Naive thymus-derived CD4-positive, alpha-beta T cell (primary cell): ENCODE results near the gene CD8A. TPM values are rescaled to one million over a fixed set of nuclear protein-coding genes. Genes with fewer than 3 reads are reported as not detected.

ENCODE experiments used
- ATAC-seq: fragments of 150-1000 bp; cut with Tn5 transposase; 2 replicates; pipeline ENCODE4 v1.10.0; 2021; ENCODE audit warnings: mild to moderate bottlenecking, moderate library complexity
- CTCF ChIA-PET: fragments of 350-600 bp; sonication (Branson Sonifier 250); formaldehyde crosslinking; loops from one replicate; lab custom pipeline; 2021; ENCODE audit warnings: antibody characterized with exemption; lab: Charles Lee
- POLR2A ChIA-PET: fragments of 350-600 bp; sonication (Branson Sonifier 250); formaldehyde crosslinking; loops from one replicate; lab custom pipeline; 2021; ENCODE audit warnings: antibody characterized with exemption, inconsistent platforms; lab: Charles Lee
- DNase-seq, 9 donors: peaks; one replicate each; pipeline versions ENCODE4 v3.0.0 to v3.0.0-alpha.2; 2020 to 2022; ENCODE audit warnings: mixed read lengths in 1 of 9
- H3K27ac ChIP-seq: one replicate; pipeline ENCODE4 v1.7.0; 2013; ENCODE audit warnings: mild to moderate bottlenecking, low read depth, low read length, moderate library complexity
- H3K27me3 ChIP-seq, 2 donors: one replicate each; pipeline ENCODE4 v1.7.0; 2013; ENCODE audit warnings: low read length in 2 of 2, mild to moderate bottlenecking in 2 of 2, moderate library complexity in 2 of 2; ENCODE audit not compliant: control insufficient read depth in 2 of 2, insufficient read depth in 2 of 2
- H3K36me3 ChIP-seq, 3 experiments: 1 replicate in 2 of 3; 2 replicates in 1 of 3; pipeline ENCODE4 v1.7.0; 2013; ENCODE audit warnings: low read length in 3 of 3, mild to moderate bottlenecking in 3 of 3, moderate library complexity in 1 of 3; ENCODE audit not compliant: insufficient read depth in 3 of 3, control insufficient read depth in 2 of 3
- H3K4me1 ChIP-seq, 2 donors: one replicate each; pipeline ENCODE4 v1.7.0; 2013; ENCODE audit warnings: low read length in 2 of 2, mild to moderate bottlenecking in 2 of 2, moderate library complexity in 1 of 2; ENCODE audit not compliant: control insufficient read depth in 2 of 2, insufficient read depth in 2 of 2
- H3K4me3 ChIP-seq: 2 replicates; pipeline ENCODE4 v1.7.0; 2013; ENCODE audit warnings: mild to moderate bottlenecking, low read length
- H3K9me3 ChIP-seq, 3 experiments: 1 replicate in 2 of 3; 2 replicates in 1 of 3; pipeline ENCODE4 v1.7.0; 2013; ENCODE audit warnings: low read length in 3 of 3; ENCODE audit not compliant: control insufficient read depth in 2 of 3
- H3K27ac Mint-ChIP-seq, 9 donors: one replicate each; pipeline ENCODE4 v1.8.0; 2020 to 2022; ENCODE audit warnings: mixed read lengths in 9 of 9, mild to moderate bottlenecking in 8 of 9, moderate library complexity in 5 of 9, inconsistent platforms in 2 of 9
- H3K27me3 Mint-ChIP-seq, 5 donors: one replicate each; pipeline ENCODE4 v1.8.0; 2021 to 2022; ENCODE audit warnings: mixed read lengths in 5 of 5, mild to moderate bottlenecking in 1 of 5
- H3K36me3 Mint-ChIP-seq, 5 donors: one replicate each; pipeline ENCODE4 v1.8.0; 2020 to 2022; ENCODE audit warnings: mixed read lengths in 5 of 5, mild to moderate bottlenecking in 3 of 5, inconsistent platforms in 1 of 5
- H3K4me1 Mint-ChIP-seq, 7 donors: one replicate each; pipeline ENCODE4 v1.8.0; 2020 to 2022; ENCODE audit warnings: mixed read lengths in 7 of 7, mild to moderate bottlenecking in 3 of 7, inconsistent platforms in 1 of 7
- H3K4me3 Mint-ChIP-seq, 10 donors: one replicate each; pipeline ENCODE4 v1.8.0; 2020 to 2022; ENCODE audit warnings: mild to moderate bottlenecking in 10 of 10, mixed read lengths in 10 of 10, moderate library complexity in 6 of 10, inconsistent platforms in 2 of 10
- H3K9me3 Mint-ChIP-seq, 11 donors: one replicate each; pipeline ENCODE4 v1.8.0; 2020 to 2022; ENCODE audit warnings: mixed read lengths in 11 of 11, mild to moderate bottlenecking in 4 of 11, inconsistent platforms in 1 of 11, moderate library complexity in 1 of 11
- intact Hi-C, 2 donors: fragments of 100-400 bp; cut with micrococcal nuclease; formaldehyde crosslinking; loops; one replicate each; pipeline ENCODE4 v1.15.1; 2023
- polyA plus RNA-seq, 2 donors: library from polyadenylated mRNA; unstranded; fragments of 300-500 nt; fragmentation: Illumina TruSeq; gene quantifications; one replicate each; pipeline ENCODE4 v1.2.3, GENCODE V29; 2021
- total RNA-seq, 6 experiments: library from RNA in 5 of 6; stranded (reverse) in 5 of 6; gene quantifications; 1 replicate in 5 of 6; 2 replicates in 1 of 6; pipeline ENCODE4 v1.2.3 and lab custom pipeline; 2021 to 2026

The CD8A gene
- total and polyA plus RNA-seq, 7 experiments from 2014 or later = 0.16 to 56.0 (median 1.6) TPM

GRCh38 chr2:86822668-86823345, 32.1 kb upstream of the CD8A start:
- Histone ChIP-seq H3K4me3 (peak overlapping the region; percentile 26), H3K9me3 (no peaks in the 10 kb centered on the region), H3K27me3 (no peaks in the 10 kb centered on the region), H3K36me3 (no peaks in the 10 kb centered on the region), H3K27ac (no peak overlapping the region), H3K4me1 (peaks cover 15 to 62% of the 10 kb centered on the region in 2 donors)
- DNase-seq (no peak), ATAC-seq (no peak)
- peaks cover 4 to 14% (median 7%) of the 10 kb centered on the region in 5 donors for H3K27me3 Mint-ChIP-seq
- H3K4me1 Mint-ChIP-seq = peaks cover 11 to 41% (median 27%) of the 10 kb centered on the region in 7 donors
- ChIA-PET POLR2A (no interaction called here), CTCF (interaction anchor here (0.6 kb wide), 1 partner anchor 214 kb away, joined by 3 read pairs; no protein-coding TSS in a partner anchor)
- H3K9me3 Mint-ChIP-seq = peaks cover 0 to 14% (median 5%) of the 10 kb centered on the region in 11 donors
- H3K27ac Mint-ChIP-seq = no peak overlapping the region
- intact Hi-C loops = no loop called here
- no peak overlapping the region for H3K4me3 Mint-ChIP-seq
- H3K36me3 Mint-ChIP-seq = peaks cover 0 to 4% (median 0%) of the 10 kb centered on the region in 5 donors

- peaks cover 15 to 52% of the 10 kb centered on the region in 2 donors for H3K4me1 ChIP-seq
- ATAC-seq (no peak), DNase-seq (no peak)
- H3K9me3 Mint-ChIP-seq = peaks cover 0 to 14% (median 5%) of the 10 kb centered on the region in 11 donors
- ChIA-PET POLR2A (no interaction called here), CTCF (no interaction called here)
- no peak overlapping the region for H3K4me3 Mint-ChIP-seq
- H3K27ac Mint-ChIP-seq = peak overlapping the region in 1 of 9 donors; percentile 65
- peak overlapping the region; percentile 21 for H3K4me3 ChIP-seq
- peaks cover 8 to 31% (median 22%) of the 10 kb centered on the region in 7 donors for H3K4me1 Mint-ChIP-seq
- no peak overlapping the region for H3K27ac ChIP-seq
- H3K36me3 Mint-ChIP-seq = peaks cover 0 to 4% (median 0%) of the 10 kb centered on the region in 5 donors
- H3K36me3 ChIP-seq = no peaks in the 10 kb centered on the region
- peaks cover 4 to 16% (median 6%) of the 10 kb centered on the region in 5 donors for H3K27me3 Mint-ChIP-seq
- intact Hi-C loops = no loop called here
- H3K27me3 ChIP-seq = no peaks in the 10 kb centered on the region
- no peaks in the 10 kb centered on the region for H3K9me3 ChIP-seq
Measured at GRCh38 chr2:86821842-86822241, 31.1 kb upstream of the CD8A start.

- Mint-ChIP-seq H3K36me3 (peaks cover 0 to 4% (median 0%) of the 10 kb centered on the region in 5 donors), H3K27me3 (peaks cover 4 to 16% (median 6%) of the 10 kb centered on the region in 5 donors), H3K27ac (no peak overlapping the region), H3K9me3 (peaks cover 0 to 14% (median 5%) of the 10 kb centered on the region in 11 donors), H3K4me1 (peaks cover 8 to 29% (median 19%) of the 10 kb centered on the region in 7 donors), H3K4me3 (no peak overlapping the region)
- ATAC-seq (no peak), DNase-seq (no peak)
- ChIA-PET POLR2A (no interaction called here), CTCF (no interaction called here)
- no peaks in the 10 kb centered on the region for H3K36me3 ChIP-seq
- no peaks in the 10 kb centered on the region for H3K9me3 ChIP-seq
- intact Hi-C loops = no loop called here
- H3K27me3 ChIP-seq = no peaks in the 10 kb centered on the region
- peaks cover 11 to 54% of the 10 kb centered on the region in 2 donors for H3K4me1 ChIP-seq
- no peak overlapping the region for H3K27ac ChIP-seq
- peak overlapping the region; percentile 21 for H3K4me3 ChIP-seq
Measured at GRCh38 chr2:86821306-86821705, 30.6 kb upstream of the CD8A start.

GRCh38 chr2:86818957-86819356, 28.2 kb upstream of the CD8A start:
- H3K4me3 ChIP-seq = no peak overlapping the region
- no peak overlapping the region for H3K27ac ChIP-seq
- Mint-ChIP-seq H3K4me1 (peaks cover 0 to 12% (median 6%) of the 10 kb centered on the region in 7 donors), H3K27me3 (peaks cover 0 to 16% (median 10%) of the 10 kb centered on the region in 5 donors), H3K9me3 (peaks cover 0 to 14% (median 5%) of the 10 kb centered on the region in 11 donors), H3K27ac (no peak overlapping the region), H3K36me3 (peaks cover 0 to 4% (median 0%) of the 10 kb centered on the region in 5 donors), H3K4me3 (no peak overlapping the region)
- no peaks in the 10 kb centered on the region for H3K9me3 ChIP-seq
- DNase-seq = no peak
- ChIA-PET POLR2A (no interaction called here), CTCF (interaction anchor here (0.6 kb wide), 1 partner anchor 31 kb away, joined by 3 read pairs; no protein-coding TSS in a partner anchor)
- H3K36me3 ChIP-seq = no peaks in the 10 kb centered on the region
- ATAC-seq = no peak
- no peaks in the 10 kb centered on the region for H3K27me3 ChIP-seq
- intact Hi-C loops = no loop called here
- peaks cover 0 to 60% of the 10 kb centered on the region in 2 donors for H3K4me1 ChIP-seq

- peaks cover 0 to 16% (median 10%) of the 10 kb centered on the region in 5 donors for H3K27me3 Mint-ChIP-seq
- no peak overlapping the region for H3K4me3 Mint-ChIP-seq
- CTCF ChIA-PET = no interaction called here
- DNase-seq = no peak
- Histone ChIP-seq H3K27me3 (no peaks in the 10 kb centered on the region), H3K36me3 (no peaks in the 10 kb centered on the region), H3K4me3 (no peak overlapping the region), H3K9me3 (no peaks in the 10 kb centered on the region), H3K27ac (no peak overlapping the region), H3K4me1 (peaks cover 0 to 63% of the 10 kb centered on the region in 2 donors)
- POLR2A ChIA-PET = no interaction called here
- H3K27ac Mint-ChIP-seq = no peak overlapping the region
- no peak for ATAC-seq
- intact Hi-C loops = no loop called here
- peaks cover 0 to 14% (median 5%) of the 10 kb centered on the region in 11 donors for H3K9me3 Mint-ChIP-seq
- no peaks in the 10 kb centered on the region for H3K36me3 Mint-ChIP-seq
- H3K4me1 Mint-ChIP-seq = peaks cover 0 to 8% (median 6%) of the 10 kb centered on the region in 7 donors
Measured at GRCh38 chr2:86818114-86818801, 27.5 kb upstream of the CD8A start.

- intact Hi-C loops = no loop called here
- POLR2A ChIA-PET = no interaction called here
Measured at GRCh38 chr2:86815611-86816010, 24.9 kb upstream of the CD8A start.

More at GRCh38 chr2:86815611-86816010, 24.9 kb upstream of the CD8A start:
- no peaks in the 10 kb centered on the region for H3K36me3 ChIP-seq
- H3K4me3 ChIP-seq = no peak overlapping the region
- Mint-ChIP-seq H3K36me3 (no peaks in the 10 kb centered on the region), H3K4me3 (no peak overlapping the region), H3K27me3 (peaks cover 17 to 34% (median 27%) of the 10 kb centered on the region in 5 donors), H3K9me3 (no peaks in the 10 kb centered on the region), H3K27ac (peak overlapping the region in 1 of 9 donors; percentile 72), H3K4me1 (peaks cover 0 to 8% (median 6%) of the 10 kb centered on the region in 7 donors)
- H3K4me1 ChIP-seq = peaks cover 0 to 67% of the 10 kb centered on the region in 2 donors
- H3K27me3 ChIP-seq = no peaks in the 10 kb centered on the region
- ATAC-seq (no peak), DNase-seq (no peak)
- H3K9me3 ChIP-seq = no peaks in the 10 kb centered on the region
- no peak overlapping the region for H3K27ac ChIP-seq
- CTCF ChIA-PET = interaction anchor here (1.0 kb wide), 1 partner anchor 17 kb away, joined by 3 read pairs; no protein-coding TSS in a partner anchor
